BE2C (cell line): ENCODE measurements around the gene MAPK7.

Experiments used
- DNase-seq: peaks from one replicate; pipeline ENCODE4 v3.0.0-alpha.2; 2020
- H3K27me3 ChIP-seq: fragments of 250-450 bp; sonication (Bioruptor Pico); 2 replicates; pipeline ENCODE4 v1.5.1; 2020; ENCODE audit warnings: mild to moderate bottlenecking
- H3K36me3 ChIP-seq: fragments of 250-450 bp; sonication (Bioruptor Pico); 2 replicates; pipeline ENCODE4 v1.5.1; 2020; ENCODE audit warnings: mild to moderate bottlenecking
- H3K4me1 ChIP-seq: fragments of 250-450 bp; sonication (Bioruptor Pico); 2 replicates; pipeline ENCODE4 v1.5.1; 2020
- H3K4me3 ChIP-seq: 2 replicates; pipeline ENCODE4 v1.5.1; 2011; ENCODE audit warnings: low read depth, low read length
- H3K9me3 ChIP-seq: fragments of 250-450 bp; sonication (Bioruptor Pico); 2 replicates; pipeline ENCODE4 v1.5.1; 2020
- TF ChIP-seq, protein P1 (sequence below): IDR thresholded peaks from 2 replicates; pipeline ENCODE4 v1.5.1; 2012; ENCODE audit warnings: mild to moderate bottlenecking, low read depth, low read length

The MAPK7 gene

DNA sequence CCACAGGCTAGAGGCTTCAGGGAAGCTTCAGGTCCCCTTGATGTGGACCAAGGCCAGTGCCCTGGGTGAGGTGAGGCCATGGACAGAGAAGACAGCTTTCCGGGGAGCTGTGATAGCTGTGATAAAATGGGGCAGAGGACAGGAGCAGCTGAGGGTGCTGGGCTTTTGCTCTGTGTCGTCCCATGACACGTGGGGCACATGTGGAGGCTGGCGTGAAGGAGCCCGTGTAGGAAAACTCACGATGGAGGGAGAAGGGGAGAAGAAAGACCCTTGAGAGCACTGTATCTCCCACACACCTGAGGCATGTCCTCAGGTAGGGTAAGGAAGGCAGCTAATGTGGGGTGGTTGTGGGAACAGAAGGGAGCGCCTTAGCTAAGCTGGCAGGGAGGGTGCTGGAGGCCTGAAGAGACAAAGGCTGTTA is 37.1 kb upstream of the MAPK7 start:
- Histone ChIP-seq H3K4me3 (no peak overlapping the region), H3K9me3 (no peaks in the 10 kb centered on the region), H3K27me3 (no peaks in the 10 kb centered on the region), H3K4me1 (0 out of 2 replicates have a peak, but pooled peaks cover under 1% of the 10 kb centered on the region), H3K36me3 (no peaks in the 10 kb centered on the region)
- DNase-seq = no peak
- TF ChIP-seq, protein P1, sequence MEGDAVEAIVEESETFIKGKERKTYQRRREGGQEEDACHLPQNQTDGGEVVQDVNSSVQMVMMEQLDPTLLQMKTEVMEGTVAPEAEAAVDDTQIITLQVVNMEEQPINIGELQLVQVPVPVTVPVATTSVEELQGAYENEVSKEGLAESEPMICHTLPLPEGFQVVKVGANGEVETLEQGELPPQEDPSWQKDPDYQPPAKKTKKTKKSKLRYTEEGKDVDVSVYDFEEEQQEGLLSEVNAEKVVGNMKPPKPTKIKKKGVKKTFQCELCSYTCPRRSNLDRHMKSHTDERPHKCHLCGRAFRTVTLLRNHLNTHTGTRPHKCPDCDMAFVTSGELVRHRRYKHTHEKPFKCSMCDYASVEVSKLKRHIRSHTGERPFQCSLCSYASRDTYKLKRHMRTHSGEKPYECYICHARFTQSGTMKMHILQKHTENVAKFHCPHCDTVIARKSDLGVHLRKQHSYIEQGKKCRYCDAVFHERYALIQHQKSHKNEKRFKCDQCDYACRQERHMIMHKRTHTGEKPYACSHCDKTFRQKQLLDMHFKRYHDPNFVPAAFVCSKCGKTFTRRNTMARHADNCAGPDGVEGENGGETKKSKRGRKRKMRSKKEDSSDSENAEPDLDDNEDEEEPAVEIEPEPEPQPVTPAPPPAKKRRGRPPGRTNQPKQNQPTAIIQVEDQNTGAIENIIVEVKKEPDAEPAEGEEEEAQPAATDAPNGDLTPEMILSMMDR = no peak

DNA sequence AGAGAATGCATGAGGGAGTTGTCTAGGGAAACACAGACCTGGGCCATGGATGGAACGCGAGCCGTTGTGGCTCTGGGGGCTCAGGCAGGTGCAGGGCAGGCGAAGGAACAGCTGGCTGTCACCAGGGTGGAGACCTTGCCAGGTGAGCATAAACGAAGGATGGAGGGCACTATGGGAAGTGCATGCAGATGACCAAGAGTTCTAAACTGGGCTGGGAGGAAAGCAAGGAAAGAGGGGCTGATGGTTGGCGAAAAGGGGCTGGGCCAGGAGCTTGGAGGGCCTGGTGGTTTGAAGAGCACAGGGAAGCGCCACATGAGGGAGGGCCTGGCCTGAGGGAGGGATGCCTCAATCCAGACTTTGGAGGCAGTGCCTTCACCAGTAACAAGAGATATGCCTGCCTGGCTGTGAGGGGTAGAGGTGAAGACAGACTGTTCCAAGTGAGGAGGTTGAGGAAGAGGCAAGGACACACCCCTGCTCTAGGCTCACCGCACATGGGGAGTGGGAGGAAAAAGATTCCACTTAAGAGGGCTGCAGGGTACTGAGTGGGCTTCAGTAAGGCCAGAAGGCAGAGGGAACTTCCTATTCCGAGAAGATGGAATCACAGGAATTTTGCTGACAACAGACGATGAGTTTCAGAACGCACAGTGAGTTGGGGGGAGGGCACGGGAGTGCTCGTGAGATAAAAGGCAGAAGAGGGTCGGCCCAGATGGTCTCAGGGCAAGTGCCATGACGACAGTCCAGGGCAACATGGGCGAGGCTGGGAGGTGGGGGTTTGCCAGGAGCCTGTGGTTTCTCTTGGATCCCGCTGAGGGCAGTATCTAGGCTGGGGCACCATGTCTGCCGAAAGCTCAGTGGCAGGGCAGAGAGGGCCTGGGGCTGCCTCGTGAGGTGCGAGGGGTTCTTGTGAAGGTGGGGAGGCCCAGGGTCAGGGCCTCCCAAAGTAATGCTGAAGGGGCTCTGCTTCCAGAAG is 36.4 kb upstream of the MAPK7 start:
- Histone ChIP-seq H3K4me1 (peaks cover 8% of the 10 kb centered on the region), H3K36me3 (no peaks in the 10 kb centered on the region), H3K27me3 (no peaks in the 10 kb centered on the region), H3K9me3 (no peaks in the 10 kb centered on the region), H3K4me3 (no peak overlapping the region)
- DNase-seq = no peak
- TF ChIP-seq, protein P1 = no peak

DNA sequence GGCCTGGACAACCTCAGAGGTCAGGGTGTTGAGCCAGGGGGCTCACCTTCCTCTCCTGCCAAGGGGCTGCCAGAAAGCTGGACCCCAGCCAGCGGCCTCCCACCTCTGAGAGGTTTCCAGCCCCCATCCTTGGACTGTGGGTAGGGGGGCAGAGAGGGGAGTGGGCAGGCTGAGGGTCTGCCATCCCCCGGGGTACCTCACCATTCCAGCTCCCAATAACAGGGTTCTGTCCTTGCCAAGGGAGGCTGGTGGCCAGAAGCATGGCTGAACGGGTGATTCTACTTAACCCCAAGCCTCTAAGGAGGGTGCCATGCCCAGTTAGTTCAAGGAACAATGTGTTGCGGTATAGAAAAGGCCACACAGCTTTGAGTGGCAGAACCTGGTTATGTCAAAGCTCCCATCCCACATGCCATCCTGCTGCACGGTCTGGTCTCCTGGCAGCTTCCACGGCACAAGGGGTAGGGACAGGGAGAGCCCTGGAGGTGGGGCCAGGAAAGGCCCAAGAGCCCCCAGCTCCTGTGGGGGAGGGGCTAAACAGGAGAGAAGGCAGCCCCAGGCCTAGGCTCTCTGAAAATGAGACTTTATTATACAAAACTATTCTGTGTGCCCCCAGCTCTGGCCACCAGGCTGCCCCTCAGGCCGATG is 35.6 kb upstream of the MAPK7 start:
- TF ChIP-seq, protein P1 = no peak
- H3K4me1 ChIP-seq = peaks cover 11% of the 10 kb centered on the region

DNA sequence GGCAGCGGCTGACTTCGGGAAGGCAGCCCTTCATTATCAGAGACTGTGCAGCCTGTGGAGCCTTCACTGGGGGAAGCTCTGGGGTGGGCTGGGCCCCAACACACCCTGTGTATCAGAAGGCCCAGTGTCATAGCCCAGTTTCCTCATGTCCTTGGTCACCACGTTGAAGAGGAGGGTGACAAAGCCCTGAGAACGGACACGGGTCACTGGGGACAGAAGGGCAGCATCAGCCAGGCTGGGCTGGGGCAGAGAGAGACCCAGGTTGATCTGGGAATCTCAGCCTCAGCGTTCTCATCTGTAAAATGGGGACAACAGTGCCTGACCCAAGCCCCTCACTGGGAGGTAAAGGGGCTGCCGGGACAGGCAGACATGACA is 35.1 kb upstream of the MAPK7 start:
- H3K4me1 ChIP-seq = peaks cover 11% of the 10 kb centered on the region
- no peaks in the 10 kb centered on the region for H3K27me3 ChIP-seq
- no peak for DNase-seq
- no peaks in the 10 kb centered on the region for H3K9me3 ChIP-seq
- TF ChIP-seq, protein P1 = no peak
- no peak overlapping the region for H3K4me3 ChIP-seq
- H3K36me3 ChIP-seq = no peaks in the 10 kb centered on the region

More for the DNA sequence above, 35.6 kb upstream of the MAPK7 start:
- no peaks in the 10 kb centered on the region for H3K9me3 ChIP-seq
- DNase-seq = no peak
- no peaks in the 10 kb centered on the region for H3K36me3 ChIP-seq
- H3K4me3 ChIP-seq = no peak overlapping the region
- no peaks in the 10 kb centered on the region for H3K27me3 ChIP-seq

DNA sequence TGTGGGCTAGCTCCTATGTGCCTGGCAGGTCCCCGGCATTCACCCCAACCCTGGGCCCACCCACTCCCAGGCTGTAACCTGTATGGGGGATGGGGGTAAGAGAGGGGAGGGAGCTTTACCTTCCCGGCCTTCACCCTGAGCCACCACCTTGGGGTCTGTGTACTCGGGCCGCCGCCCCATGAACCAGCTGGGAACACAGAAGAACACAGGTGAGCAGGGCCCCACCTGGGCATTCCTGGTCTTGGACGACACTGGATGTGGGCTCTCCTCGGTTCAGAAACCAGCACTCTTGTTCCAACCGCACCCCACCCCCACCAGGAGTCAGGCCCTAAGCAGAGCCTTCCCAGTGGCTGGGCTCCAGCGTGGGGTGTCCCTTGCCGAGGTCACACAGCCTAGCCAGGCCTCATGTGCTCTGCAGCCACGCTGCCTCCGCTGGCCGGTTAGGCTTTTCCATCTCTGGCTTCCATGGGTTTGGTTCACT is 34.6 kb upstream of the MAPK7 start:
- H3K36me3 ChIP-seq = no peaks in the 10 kb centered on the region
- no peaks in the 10 kb centered on the region for H3K9me3 ChIP-seq
- DNase-seq = no peak
- no peaks in the 10 kb centered on the region for H3K27me3 ChIP-seq
- peaks cover 11% of the 10 kb centered on the region for H3K4me1 ChIP-seq
- TF ChIP-seq, protein P1 = no peak
- no peak overlapping the region for H3K4me3 ChIP-seq
